Measurements from ENCODE around the gene TMEM214.

DNA sequence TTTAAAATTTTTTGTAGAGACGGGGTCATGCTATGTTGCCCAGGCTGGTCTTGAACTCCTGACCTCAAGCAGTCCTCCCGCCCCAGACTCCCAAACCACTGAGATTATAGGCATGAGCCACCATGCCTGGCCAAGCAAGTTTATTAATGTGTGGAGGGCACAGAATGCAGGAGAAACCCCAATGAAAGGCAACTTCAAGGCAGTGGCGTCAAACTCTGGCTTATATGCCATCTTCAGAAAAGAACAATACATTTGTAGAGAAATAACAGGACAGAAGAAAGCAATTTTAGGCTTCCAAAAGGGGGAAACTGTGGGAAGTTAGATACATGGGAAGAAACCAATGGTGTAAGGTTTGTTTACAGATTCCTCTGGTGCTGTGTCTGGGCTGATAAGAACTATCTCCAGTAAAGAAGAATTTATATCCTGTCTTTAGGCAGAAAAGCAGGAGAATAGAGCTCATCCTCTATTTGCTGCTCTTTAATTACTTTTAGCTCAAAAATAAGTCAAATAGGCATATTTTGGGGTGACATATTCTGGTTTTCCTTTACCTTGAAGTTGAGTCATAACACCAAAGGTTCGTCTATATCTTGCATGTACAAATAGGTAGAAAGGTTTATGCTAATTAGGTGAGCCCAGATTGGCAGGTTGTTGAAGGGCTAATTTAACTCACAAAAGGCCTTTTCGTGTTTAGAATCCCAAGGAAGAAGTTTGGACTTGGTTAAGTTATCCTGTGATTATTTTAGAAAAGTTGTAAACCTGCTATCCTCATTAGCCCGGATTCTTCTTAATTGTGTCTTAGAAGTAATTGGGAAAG, 26.0 kb upstream of the TMEM214 start:
- TF ChIP-seq POLR2A (IDR thresholded peaks at IDR 0.05; ENCODE audit: low read depth) (no peak), POLR2AphosphoS5 (IDR thresholded peaks at IDR 0.05) (no peak)
- TF ChIP-seq, protein P1, sequence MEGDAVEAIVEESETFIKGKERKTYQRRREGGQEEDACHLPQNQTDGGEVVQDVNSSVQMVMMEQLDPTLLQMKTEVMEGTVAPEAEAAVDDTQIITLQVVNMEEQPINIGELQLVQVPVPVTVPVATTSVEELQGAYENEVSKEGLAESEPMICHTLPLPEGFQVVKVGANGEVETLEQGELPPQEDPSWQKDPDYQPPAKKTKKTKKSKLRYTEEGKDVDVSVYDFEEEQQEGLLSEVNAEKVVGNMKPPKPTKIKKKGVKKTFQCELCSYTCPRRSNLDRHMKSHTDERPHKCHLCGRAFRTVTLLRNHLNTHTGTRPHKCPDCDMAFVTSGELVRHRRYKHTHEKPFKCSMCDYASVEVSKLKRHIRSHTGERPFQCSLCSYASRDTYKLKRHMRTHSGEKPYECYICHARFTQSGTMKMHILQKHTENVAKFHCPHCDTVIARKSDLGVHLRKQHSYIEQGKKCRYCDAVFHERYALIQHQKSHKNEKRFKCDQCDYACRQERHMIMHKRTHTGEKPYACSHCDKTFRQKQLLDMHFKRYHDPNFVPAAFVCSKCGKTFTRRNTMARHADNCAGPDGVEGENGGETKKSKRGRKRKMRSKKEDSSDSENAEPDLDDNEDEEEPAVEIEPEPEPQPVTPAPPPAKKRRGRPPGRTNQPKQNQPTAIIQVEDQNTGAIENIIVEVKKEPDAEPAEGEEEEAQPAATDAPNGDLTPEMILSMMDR (IDR thresholded peaks at IDR 0.05), result no peak

Data from esophagus muscularis mucosa (tissue), 3 donors.